Hepatocyte (in vitro differentiated cells): ENCODE data around the gene PDE4B. TPM values are rescaled to one million over a fixed set of nuclear protein-coding genes. Genes with fewer than 3 reads are reported as not detected.
"Not testable (repeated sequence)": the region's sequence is repeated elsewhere in the genome, so short reads cannot be mapped to it uniquely, and the experiment has no call there.

Source experiments
- DNase-seq: peaks from one replicate; pipeline ENCODE4 v3.0.0-alpha.2; 2016; ENCODE audit warnings: low spot score
- H2AFZ ChIP-seq: fragments of 200-600 bp; sonication (generic); 2 replicates; pipeline ENCODE4 v1.6.0; 2016; ENCODE audit warnings: antibody characterized with exemption, mild to moderate bottlenecking
- H3K27ac ChIP-seq: fragments of 200-600 bp; sonication (generic); 2 replicates; pipeline ENCODE4 v1.5.1; 2016; ENCODE audit warnings: mild to moderate bottlenecking
- H3K27me3 ChIP-seq: fragments of 200-600 bp; sonication (generic); 2 replicates; pipeline ENCODE4 v1.6.1; 2016
- H3K36me3 ChIP-seq: fragments of 200-600 bp; sonication (generic); replicated peaks from 2 replicates; pipeline ENCODE4 v1.5.1; 2016; ENCODE audit warnings: low read depth; ENCODE audit not compliant: insufficient read depth
- H3K4me1 ChIP-seq: fragments of 200-600 bp; sonication (generic); 2 replicates; pipeline ENCODE4 v1.5.1; 2016; ENCODE audit warnings: mild to moderate bottlenecking, moderate library complexity; ENCODE audit not compliant: insufficient read depth
- H3K4me2 ChIP-seq: fragments of 200-600 bp; sonication (generic); 2 replicates; pipeline ENCODE4 v1.6.0; 2016
- H3K4me3 ChIP-seq: fragments of 200-600 bp; sonication (generic); 2 replicates; pipeline ENCODE4 v1.5.1; 2016; ENCODE audit warnings: mild to moderate bottlenecking
- H3K79me2 ChIP-seq: fragments of 200-600 bp; sonication (generic); 2 replicates; pipeline ENCODE4 v1.6.0; 2017; ENCODE audit warnings: mild to moderate bottlenecking
- H3K9me2 ChIP-seq: fragments of 200-600 bp; sonication (generic); replicated peaks from 2 replicates; pipeline ENCODE4 v1.6.0; 2017; ENCODE audit warnings: mild to moderate bottlenecking; ENCODE audit not compliant: insufficient read depth
- H3K9me3 ChIP-seq: fragments of 200-600 bp; sonication (generic); 2 replicates; pipeline ENCODE4 v1.5.1; 2016; ENCODE audit warnings: low read depth, mild to moderate bottlenecking
- H4K20me1 ChIP-seq: fragments of 200-600 bp; sonication (generic); 2 replicates; pipeline ENCODE4 v1.6.0; 2016; ENCODE audit warnings: mild to moderate bottlenecking; ENCODE audit not compliant: insufficient read depth, poor library complexity, severe bottlenecking
- CTCF ChIP-seq: fragments of 200-600 bp; sonication (generic); IDR thresholded peaks from 2 replicates; pipeline ENCODE4 v1.5.1; 2016; ENCODE audit warnings: antibody characterized with exemption, mild to moderate bottlenecking; ENCODE audit not compliant: poor library complexity
- EZH2 ChIP-seq: fragments of 200-600 bp; sonication (generic); IDR thresholded peaks from 2 replicates; pipeline ENCODE4 v1.6.1; 2016; ENCODE audit warnings: antibody characterized with exemption, mild to moderate bottlenecking, borderline replicate concordance
- EZH2phosphoT487 ChIP-seq: fragments of 200-600 bp; sonication (generic); IDR thresholded peaks from one replicate; pipeline ENCODE4 v1.6.1; 2018; ENCODE audit warnings: antibody characterized with exemption, mild to moderate bottlenecking, low read depth, moderate library complexity; ENCODE audit not compliant: unreplicated experiment, severe bottlenecking
- WGBS: methylation state at CpG from one replicate; pipeline ENCODE4 v1.1.6; 2016; ENCODE audit warnings: low lambda C conversion rate; ENCODE audit errors: missing lambda C conversion rate; 5-methylcytosine and 5-hydroxymethylcytosine counted together
- polyA plus RNA-seq: library from polyadenylated mRNA; unstranded; fragments of >200 nt; fragmentation: Nextera tagmentation; extraction: Ambion mirVana; gene quantifications from 2 replicates; pipeline ENCODE4 v1.2.1, GENCODE V29; 2016
- total RNA-seq: library from RNA; depleted of rRNA; stranded (reverse); fragments of >200 nt; gene quantifications from 2 replicates; pipeline ENCODE4 v1.2.3, GENCODE V29; 2014

The PDE4B gene
- total and polyA plus RNA-seq, 2 experiments from 2014 or later = 1.8 to 3.4 TPM

- H3K9me2 ChIP-seq = no peaks in the 10 kb centered on the region
- H3K79me2 ChIP-seq = no peaks in the 10 kb centered on the region
- H3K4me2 ChIP-seq = no peak overlapping the region
- no peak overlapping the region for H3K4me3 ChIP-seq
- DNase-seq = no peak
- WGBS = 89% methylated on average over 3 of the region's 3 CpGs
- no peaks in the 10 kb centered on the region for H3K27me3 ChIP-seq
- H2AFZ ChIP-seq = no peak overlapping the region
- no peaks in the 10 kb centered on the region for H3K36me3 ChIP-seq
- H3K4me1 ChIP-seq = peaks cover 5% of the 10 kb centered on the region
- no peaks in the 10 kb centered on the region for H4K20me1 ChIP-seq
- TF ChIP-seq CTCF (no peak), EZH2 (no peak), EZH2phosphoT487 (no peak)
- H3K9me3 ChIP-seq = no peaks in the 10 kb centered on the region
- no peak overlapping the region for H3K27ac ChIP-seq
Observed at GRCh38 chr1:66416295-66416694, 623.6 kb downstream of the PDE4B start.

- no peaks in the 10 kb centered on the region for H3K79me2 ChIP-seq
- DNase-seq = no peak
- no peak overlapping the region for H2AFZ ChIP-seq
- H3K27ac ChIP-seq = no peak overlapping the region
- 74% methylated on average over 1 of the region's 1 CpG for WGBS
- no peaks in the 10 kb centered on the region for H3K36me3 ChIP-seq
- no peak overlapping the region for H3K4me3 ChIP-seq
- TF ChIP-seq CTCF = no peak
- no peak for TF ChIP-seq EZH2phosphoT487
- no peak for TF ChIP-seq EZH2
- H4K20me1 ChIP-seq = no peaks in the 10 kb centered on the region
- no peaks in the 10 kb centered on the region for H3K9me3 ChIP-seq
- no peaks in the 10 kb centered on the region for H3K4me1 ChIP-seq
- H3K9me2 ChIP-seq = no peaks in the 10 kb centered on the region
- no peak overlapping the region for H3K4me2 ChIP-seq
- no peaks in the 10 kb centered on the region for H3K27me3 ChIP-seq
Observed at GRCh38 chr1:66418021-66418420, 625.3 kb downstream of the PDE4B start.

GRCh38 chr1:66420171-66420570 lies 627.5 kb downstream of the PDE4B start:
- H3K4me1 ChIP-seq, H3K27me3 ChIP-seq, H3K9me2 ChIP-seq, H3K9me3 ChIP-seq, H3K4me2 ChIP-seq, H3K79me2 ChIP-seq, H3K36me3 ChIP-seq, H3K27ac ChIP-seq, H2AFZ ChIP-seq, H3K4me3 ChIP-seq, DNase-seq, H4K20me1 ChIP-seq: not testable (repeated sequence)
- 92% methylated on average over 3 of the region's 3 CpGs for WGBS

- DNase-seq, H3K79me2 ChIP-seq, H3K27ac ChIP-seq, H3K36me3 ChIP-seq, H3K4me1 ChIP-seq, H2AFZ ChIP-seq, H4K20me1 ChIP-seq, H3K4me3 ChIP-seq, H3K9me2 ChIP-seq, H3K9me3 ChIP-seq, H3K27me3 ChIP-seq, H3K4me2 ChIP-seq: not testable (repeated sequence)
- 93% methylated on average over 2 of the region's 2 CpGs for WGBS
Observed at GRCh38 chr1:66420906-66421305, 628.2 kb downstream of the PDE4B start.

GRCh38 chr1:66422804-66423203 lies 630.1 kb downstream of the PDE4B start:
- no peak for DNase-seq
- TF ChIP-seq CTCF (no peak), EZH2phosphoT487 (no peak), EZH2 (no peak)
- no peak overlapping the region for H3K4me3 ChIP-seq
- H3K79me2 ChIP-seq = no peaks in the 10 kb centered on the region
- no peaks in the 10 kb centered on the region for H3K27me3 ChIP-seq
- H3K4me1 ChIP-seq = no peaks in the 10 kb centered on the region
- WGBS = 80% methylated on average over 4 of the region's 4 CpGs
- H2AFZ ChIP-seq = no peak overlapping the region
- H3K9me2 ChIP-seq = no peaks in the 10 kb centered on the region
- H3K4me2 ChIP-seq = no peak overlapping the region
- no peaks in the 10 kb centered on the region for H3K36me3 ChIP-seq
- H4K20me1 ChIP-seq = no peaks in the 10 kb centered on the region
- H3K27ac ChIP-seq = no peak overlapping the region
- no peaks in the 10 kb centered on the region for H3K9me3 ChIP-seq
